ENCODE data around the gene ARHGAP27. TPM values are rescaled to one million over a fixed set of nuclear protein-coding genes. Genes with fewer than 3 reads are reported as not detected.
A peak's percentile ranks its signal among the peaks of the same experiment; 100 is the strongest.
"Not testable (repeated sequence)": the region's sequence is repeated elsewhere in the genome, so short reads cannot be mapped to it uniquely, and the experiment has no call there.

ARHGAP27 gene, protein sequence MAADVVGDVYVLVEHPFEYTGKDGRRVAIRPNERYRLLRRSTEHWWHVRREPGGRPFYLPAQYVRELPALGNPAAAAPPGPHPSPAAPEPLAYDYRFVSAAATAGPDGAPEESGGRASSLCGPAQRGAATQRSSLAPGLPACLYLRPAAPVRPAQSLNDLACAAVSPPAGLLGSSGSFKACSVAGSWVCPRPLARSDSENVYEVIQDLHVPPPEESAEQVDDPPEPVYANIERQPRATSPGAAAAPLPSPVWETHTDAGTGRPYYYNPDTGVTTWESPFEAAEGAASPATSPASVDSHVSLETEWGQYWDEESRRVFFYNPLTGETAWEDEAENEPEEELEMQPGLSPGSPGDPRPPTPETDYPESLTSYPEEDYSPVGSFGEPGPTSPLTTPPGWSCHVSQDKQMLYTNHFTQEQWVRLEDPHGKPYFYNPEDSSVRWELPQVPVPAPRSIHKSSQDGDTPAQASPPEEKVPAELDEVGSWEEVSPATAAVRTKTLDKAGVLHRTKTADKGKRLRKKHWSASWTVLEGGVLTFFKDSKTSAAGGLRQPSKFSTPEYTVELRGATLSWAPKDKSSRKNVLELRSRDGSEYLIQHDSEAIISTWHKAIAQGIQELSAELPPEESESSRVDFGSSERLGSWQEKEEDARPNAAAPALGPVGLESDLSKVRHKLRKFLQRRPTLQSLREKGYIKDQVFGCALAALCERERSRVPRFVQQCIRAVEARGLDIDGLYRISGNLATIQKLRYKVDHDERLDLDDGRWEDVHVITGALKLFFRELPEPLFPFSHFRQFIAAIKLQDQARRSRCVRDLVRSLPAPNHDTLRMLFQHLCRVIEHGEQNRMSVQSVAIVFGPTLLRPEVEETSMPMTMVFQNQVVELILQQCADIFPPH
- total RNA-seq = 10 to 100 TPM; 11.2 to 15.0 (median 12.9) TPM

GRCh38 chr17:45432405-45433158, at the start of gene ARHGAP27:
Gene ARHGAP27, minus strand, starts transcription at chr17:45432870. Its CDS starts 2,591 bp downstream, at chr17:45430279.
- no peak for DNase-seq (ENCODE audit: extremely low spot score)
- WGBS = 27% methylated on average over 6 of the region's 66 CpGs
- intact Hi-C loops (cut with DNase I) = no loop called here
- H3K4me3 ChIP-seq = peak within 1 kb of the TSS; percentile 47 to 66 (median 56)
- H3K4me1 ChIP-seq = peaks cover 45 to 60% (median 57%) of the 10 kb centered on the region in 4 donors
- H3K27me3 ChIP-seq = peaks cover 4 to 61% (median 27%) of the 10 kb centered on the region in 4 donors
- no peaks in the 10 kb centered on the region for H3K9me3 ChIP-seq
- peak within 1 kb of the TSS; percentile 60 to 77 (median 69) for H3K27ac ChIP-seq (replicated peaks in 1 of 4)
- TF ChIP-seq POLR2AphosphoS5 (IDR thresholded peaks at IDR 0.05) (peak in 1 of 2 donors; percentile 18), EP300 (IDR thresholded peaks at IDR 0.05) (no peak)
- peaks cover 11 to 40% (median 27%) of the 10 kb centered on the region in 4 donors for H3K36me3 ChIP-seq

GRCh38 chr17:45482317-45482716, 49.6 kb upstream of the ARHGAP27 start:
- peaks cover 5 to 28% (median 9%) of the 10 kb centered on the region in 4 donors for H3K36me3 ChIP-seq
- peaks cover 9 to 22% (median 17%) of the 10 kb centered on the region in 4 donors for H3K4me1 ChIP-seq
- DNase-seq (ENCODE audit: extremely low spot score); H3K27ac ChIP-seq (replicated peaks in 1 of 4); H3K4me3 ChIP-seq; H3K27me3 ChIP-seq; H3K9me3 ChIP-seq; intact Hi-C loops (cut with DNase I): not testable (repeated sequence)
- no CpG with 5 or more reads among the region's 4 CpGs for WGBS

GRCh38 chr17:45475436-45475835, 42.8 kb upstream of the ARHGAP27 start:
- H3K4me1 ChIP-seq; H3K27me3 ChIP-seq; intact Hi-C loops (cut with DNase I); H3K9me3 ChIP-seq; H3K4me3 ChIP-seq; H3K27ac ChIP-seq (replicated peaks in 1 of 4); DNase-seq (ENCODE audit: extremely low spot score): not testable (repeated sequence)
- 95% methylated on average over 14 of the region's 14 CpGs for WGBS
- H3K36me3 ChIP-seq = peaks cover 31 to 68% (median 55%) of the 10 kb centered on the region in 4 donors

- H3K27me3 ChIP-seq; H3K27ac ChIP-seq (replicated peaks in 1 of 4); H3K4me1 ChIP-seq; intact Hi-C loops (cut with DNase I); H3K9me3 ChIP-seq; H3K4me3 ChIP-seq; DNase-seq (ENCODE audit: extremely low spot score): not testable (repeated sequence)
- 72% methylated on average over 3 of the region's 3 CpGs for WGBS
- H3K36me3 ChIP-seq = peaks cover 30 to 71% (median 64%) of the 10 kb centered on the region in 4 donors
These were observed 39.6 kb upstream of the ARHGAP27 start for GRCh38 chr17:45472249-45472648.

DNA sequence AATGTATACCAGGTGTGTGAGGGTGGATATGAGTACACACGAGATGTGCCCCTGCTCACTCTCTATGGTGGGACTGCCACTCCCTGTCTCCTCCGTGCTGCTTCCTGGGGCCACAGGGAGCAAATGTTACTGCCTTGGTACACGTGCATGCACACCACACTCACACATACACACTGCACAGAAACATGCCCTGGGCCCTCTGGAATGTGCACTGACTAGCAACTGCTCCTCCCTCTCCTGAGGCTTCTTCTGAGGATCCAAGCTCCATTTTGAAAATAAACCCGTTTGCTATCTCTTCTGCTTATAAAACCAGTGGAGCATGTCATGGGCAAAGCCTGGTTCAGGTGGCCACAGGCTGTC, 36.5 kb upstream of the ARHGAP27 start:
- H3K4me3 ChIP-seq; H3K9me3 ChIP-seq; H3K27ac ChIP-seq (replicated peaks in 1 of 4); DNase-seq (ENCODE audit: extremely low spot score); H3K4me1 ChIP-seq; intact Hi-C loops (cut with DNase I); H3K27me3 ChIP-seq: not testable (repeated sequence)
- H3K36me3 ChIP-seq = peaks cover 11 to 55% (median 44%) of the 10 kb centered on the region in 4 donors
- WGBS = 50% methylated on average over 3 of the region's 4 CpGs

GRCh38 chr17:45468293-45469203, 35.9 kb upstream of the ARHGAP27 start:
- 90% methylated on average over 10 of the region's 14 CpGs for WGBS
- H3K9me3 ChIP-seq; intact Hi-C loops (cut with DNase I); H3K4me3 ChIP-seq; H3K27ac ChIP-seq (replicated peaks in 1 of 4); DNase-seq (ENCODE audit: extremely low spot score); H3K4me1 ChIP-seq; H3K27me3 ChIP-seq: not testable (repeated sequence)
- peaks cover 5 to 49% (median 38%) of the 10 kb centered on the region in 4 donors for H3K36me3 ChIP-seq

- 47% methylated on average over 2 of the region's 8 CpGs for WGBS
- H3K9me3 ChIP-seq; H3K27ac ChIP-seq (replicated peaks in 1 of 4); intact Hi-C loops (cut with DNase I); H3K27me3 ChIP-seq; H3K4me3 ChIP-seq; DNase-seq (ENCODE audit: extremely low spot score): not testable (repeated sequence)
- H3K36me3 ChIP-seq = peaks cover 0 to 33% (median 21%) of the 10 kb centered on the region in 4 donors
- H3K4me1 ChIP-seq = peaks cover 0 to 11% (median 2%) of the 10 kb centered on the region in 4 donors
These were observed 29.1 kb upstream of the ARHGAP27 start for GRCh38 chr17:45461524-45462327.

DNA sequence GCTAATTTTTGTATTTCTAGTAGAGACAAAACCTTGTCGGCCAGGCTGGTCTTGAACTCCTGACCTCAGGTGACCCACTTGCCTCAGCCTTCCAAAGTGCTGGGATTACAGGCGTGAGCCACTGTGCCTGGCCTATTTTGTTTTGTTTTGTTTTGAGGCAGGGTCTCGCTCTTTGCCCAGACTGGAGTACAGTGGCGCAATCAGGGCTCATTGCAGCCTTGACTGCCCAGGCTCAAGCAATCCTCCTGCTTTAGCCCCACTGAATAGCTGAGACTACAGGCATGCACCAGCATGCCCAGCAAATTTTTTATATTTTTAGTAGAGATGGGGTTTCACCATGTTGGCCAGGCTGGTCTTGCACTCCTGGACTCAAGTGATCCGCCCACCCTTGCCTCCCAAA, 27.8 kb upstream of the ARHGAP27 start:
- H3K27ac ChIP-seq (replicated peaks in 1 of 4); intact Hi-C loops (cut with DNase I); H3K27me3 ChIP-seq; DNase-seq (ENCODE audit: extremely low spot score); H3K9me3 ChIP-seq; H3K4me3 ChIP-seq: not testable (repeated sequence)
- H3K4me1 ChIP-seq = peaks cover 0 to 11% (median 2%) of the 10 kb centered on the region in 4 donors
- peaks cover 5 to 42% (median 26%) of the 10 kb centered on the region in 4 donors for H3K36me3 ChIP-seq
- WGBS = 98% methylated on average over 5 of the region's 5 CpGs

DNA sequence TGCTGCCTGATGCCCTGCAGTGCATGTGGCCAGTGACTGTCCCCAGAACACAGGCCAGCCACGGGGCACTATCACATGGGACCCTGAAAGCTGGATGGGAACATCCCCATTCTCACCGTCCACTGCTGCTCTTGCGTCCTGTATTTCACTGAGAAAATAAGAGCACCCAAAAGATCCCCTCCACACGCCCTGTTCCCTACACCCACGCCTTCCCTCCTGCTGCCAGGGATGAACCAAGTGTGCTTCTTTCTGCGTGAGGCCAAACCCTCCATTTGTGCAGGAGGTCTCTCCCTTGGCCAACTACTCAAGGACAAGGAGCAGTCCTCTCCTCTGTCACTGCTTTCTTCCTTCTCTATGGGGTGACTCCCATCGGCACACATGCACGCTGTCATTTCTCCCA, 21.7 kb upstream of the ARHGAP27 start:
- H3K9me3 ChIP-seq; H3K27ac ChIP-seq (replicated peaks in 1 of 4); H3K4me1 ChIP-seq; H3K4me3 ChIP-seq; intact Hi-C loops (cut with DNase I); H3K27me3 ChIP-seq; DNase-seq (ENCODE audit: extremely low spot score): not testable (repeated sequence)
- 89% methylated on average over 7 of the region's 8 CpGs for WGBS
- H3K36me3 ChIP-seq = peaks cover 5 to 75% (median 50%) of the 10 kb centered on the region in 4 donors

DNA sequence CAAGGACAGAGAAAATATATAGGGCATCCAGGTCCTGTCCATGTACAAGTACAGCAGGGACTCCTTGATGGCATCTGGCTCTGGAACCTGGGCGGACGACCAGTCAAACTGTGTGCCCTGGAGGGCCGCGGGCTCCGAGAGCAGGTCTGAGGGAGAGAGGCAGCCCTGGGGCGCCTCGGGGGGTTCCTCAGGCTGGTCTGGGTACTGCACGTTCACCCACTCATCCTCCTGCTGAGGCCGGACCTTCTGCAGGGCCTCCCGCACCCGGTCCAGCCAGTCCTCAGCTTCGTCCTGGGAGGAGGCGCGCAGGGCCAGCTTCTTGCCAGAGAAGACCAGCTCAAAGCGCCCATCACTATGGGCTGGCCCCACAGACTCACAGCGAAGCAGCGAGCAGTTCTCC, 21.1 kb upstream of the ARHGAP27 start:
- H3K4me1 ChIP-seq; intact Hi-C loops (cut with DNase I); DNase-seq (ENCODE audit: extremely low spot score); H3K4me3 ChIP-seq; H3K9me3 ChIP-seq; H3K27me3 ChIP-seq; H3K27ac ChIP-seq (replicated peaks in 1 of 4): not testable (repeated sequence)
- WGBS = 89% methylated on average over 7 of the region's 17 CpGs
- peaks cover 8 to 81% (median 53%) of the 10 kb centered on the region in 4 donors for H3K36me3 ChIP-seq

Measured in esophagus muscularis mucosa (tissue), 4 donors.